ENCODE results near the gene GPD2. TPM values are rescaled to one million over a fixed set of nuclear protein-coding genes. Genes with fewer than 3 reads are reported as not detected.

The GPD2 gene
- total and polyA plus RNA-seq, 2 experiments from 2014 or later: 11.3 to 27.4 TPM

- no peaks in the 10 kb centered on the region for H3K9me3 ChIP-seq (ENCODE audit: low read depth)
- H3K4me3 ChIP-seq: no peak overlapping the region
- H3K4me1 ChIP-seq (ENCODE audit: low read depth): peaks cover 4% of the 10 kb centered on the region
- H3K27me3 ChIP-seq: no peaks in the 10 kb centered on the region
- no peak overlapping the region for H3K27ac ChIP-seq
- H3K36me3 ChIP-seq: no peaks in the 10 kb centered on the region
- no peak for TF ChIP-seq CTCF (IDR thresholded peaks at IDR 0.05; ENCODE audit: low read depth, low read length)
- DNase-seq (ENCODE audit: low read depth in 1 of 2, low spot score in 1 of 2): peak in 1 of 2 donors; percentile 10
These were observed 69.5 kb downstream of the GPD2 start for GRCh38 chr2:156505696-156506095.

- Histone ChIP-seq H3K36me3 (no peaks in the 10 kb centered on the region), H3K27me3 (no peaks in the 10 kb centered on the region), H3K9me3 (ENCODE audit: low read depth) (no peaks in the 10 kb centered on the region), H3K4me1 (ENCODE audit: low read depth) (no peaks in the 10 kb centered on the region), H3K4me3 (no peak overlapping the region), H3K27ac (no peak overlapping the region)
- no peak for DNase-seq (ENCODE audit: low read depth in 1 of 2, low spot score in 1 of 2)
- no peak for TF ChIP-seq CTCF (IDR thresholded peaks at IDR 0.05; ENCODE audit: low read depth, low read length)
These were observed 74.9 kb downstream of the GPD2 start for GRCh38 chr2:156511122-156511521.

- no peaks in the 10 kb centered on the region for H3K27me3 ChIP-seq
- H3K4me3 ChIP-seq: no peak overlapping the region
- no peaks in the 10 kb centered on the region for H3K9me3 ChIP-seq (ENCODE audit: low read depth)
- TF ChIP-seq CTCF (IDR thresholded peaks at IDR 0.05; ENCODE audit: low read depth, low read length): no peak
- no peaks in the 10 kb centered on the region for H3K36me3 ChIP-seq
- H3K27ac ChIP-seq: no peak overlapping the region
- no peaks in the 10 kb centered on the region for H3K4me1 ChIP-seq (ENCODE audit: low read depth)
- no peak for DNase-seq (ENCODE audit: low read depth in 1 of 2, low spot score in 1 of 2)
These were observed 75.6 kb downstream of the GPD2 start for GRCh38 chr2:156511803-156512202.

- no peak for DNase-seq (ENCODE audit: low read depth in 1 of 2, low spot score in 1 of 2)
- no peaks in the 10 kb centered on the region for H3K4me1 ChIP-seq (ENCODE audit: low read depth)
- no peaks in the 10 kb centered on the region for H3K36me3 ChIP-seq
- no peak overlapping the region for H3K27ac ChIP-seq
- H3K9me3 ChIP-seq (ENCODE audit: low read depth): no peaks in the 10 kb centered on the region
- no peak overlapping the region for H3K4me3 ChIP-seq
- TF ChIP-seq CTCF (IDR thresholded peaks at IDR 0.05; ENCODE audit: low read depth, low read length): no peak
- H3K27me3 ChIP-seq: no peaks in the 10 kb centered on the region
These were observed 76.3 kb downstream of the GPD2 start for GRCh38 chr2:156512451-156512850.

- no peak for DNase-seq (ENCODE audit: low read depth in 1 of 2, low spot score in 1 of 2)
These were observed 77.0 kb downstream of the GPD2 start for GRCh38 chr2:156513219-156513618.

More at GRCh38 chr2:156513219-156513618, 77.0 kb downstream of the GPD2 start:
- TF ChIP-seq CTCF (IDR thresholded peaks at IDR 0.05; ENCODE audit: low read depth, low read length): no peak
- Histone ChIP-seq H3K36me3 (no peaks in the 10 kb centered on the region), H3K27ac (no peak overlapping the region), H3K4me1 (ENCODE audit: low read depth) (no peaks in the 10 kb centered on the region), H3K27me3 (no peaks in the 10 kb centered on the region), H3K9me3 (ENCODE audit: low read depth) (no peaks in the 10 kb centered on the region), H3K4me3 (no peak overlapping the region)
